ENCODE measurements around the gene SLC35E1.
"Not testable (repeated sequence)": the region's sequence is repeated elsewhere in the genome, so short reads cannot be mapped to it uniquely, and the experiment has no call there.

SLC35E1 gene

GRCh38 chr19:16561382-16561781, 10.8 kb downstream of the SLC35E1 start:
- H3K27ac ChIP-seq = no peak overlapping the region
- no peak for DNase-seq (ENCODE audit: low read depth, low spot score)

DNA sequence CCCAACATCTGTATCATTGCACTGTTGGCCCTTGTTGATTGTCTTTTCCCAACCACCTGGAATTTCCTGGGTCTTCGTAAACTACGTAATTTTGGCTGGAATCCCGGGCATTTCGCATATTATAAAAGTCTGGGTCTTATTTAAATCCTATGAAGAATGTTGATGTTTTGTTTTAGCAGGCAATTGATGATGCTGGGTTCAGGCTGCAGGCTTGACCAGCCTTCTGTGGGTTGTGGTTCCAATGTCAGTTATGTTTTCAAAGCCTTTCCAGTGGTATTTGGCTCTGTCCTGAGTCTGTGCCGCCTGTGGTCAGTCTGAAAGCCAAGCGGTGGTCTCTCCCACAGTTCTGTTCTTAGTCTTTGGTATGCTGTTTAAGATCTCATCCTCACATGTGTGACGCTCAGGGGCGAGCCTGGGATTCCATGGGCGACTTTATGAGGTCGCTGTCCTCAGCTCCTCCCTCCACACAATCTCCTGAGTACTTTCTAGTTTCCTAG, 12.4 kb downstream of the SLC35E1 start:
- H3K27ac ChIP-seq = no peak overlapping the region
- DNase-seq (ENCODE audit: low read depth, low spot score) = no peak

DNA sequence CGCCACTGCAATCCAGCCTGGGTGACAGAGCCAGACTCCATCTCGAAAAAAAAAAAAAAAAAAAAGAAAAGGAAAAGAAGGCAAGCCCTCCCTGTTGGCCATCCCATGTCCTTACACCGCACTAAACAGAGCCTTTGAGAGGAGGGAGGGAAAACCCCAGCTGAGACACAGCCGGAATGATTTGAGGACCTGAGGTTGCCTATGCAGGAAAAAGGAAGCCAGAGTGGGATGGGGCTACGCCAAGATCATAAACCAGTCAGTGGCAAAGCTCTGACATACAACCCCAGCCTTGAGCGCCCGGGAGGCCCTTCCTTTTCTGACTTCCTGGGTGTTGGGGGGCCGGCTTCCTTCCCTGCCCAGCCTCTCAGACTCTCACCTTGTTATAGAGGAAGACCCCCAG, 17.4 kb downstream of the SLC35E1 start:
- H3K27ac ChIP-seq = no peak overlapping the region
- DNase-seq (ENCODE audit: low read depth, low spot score) = no peak

- DNase-seq (ENCODE audit: low read depth, low spot score); H3K27ac ChIP-seq: not testable (repeated sequence)
Observed at GRCh38 chr19:16551902-16552301, 20.3 kb downstream of the SLC35E1 start.

GRCh38 chr19:16548956-16549355, 23.3 kb downstream of the SLC35E1 start:
- H3K27ac ChIP-seq = peak overlapping the region; percentile 55
- DNase-seq (ENCODE audit: low read depth, low spot score) = no peak

DNA sequence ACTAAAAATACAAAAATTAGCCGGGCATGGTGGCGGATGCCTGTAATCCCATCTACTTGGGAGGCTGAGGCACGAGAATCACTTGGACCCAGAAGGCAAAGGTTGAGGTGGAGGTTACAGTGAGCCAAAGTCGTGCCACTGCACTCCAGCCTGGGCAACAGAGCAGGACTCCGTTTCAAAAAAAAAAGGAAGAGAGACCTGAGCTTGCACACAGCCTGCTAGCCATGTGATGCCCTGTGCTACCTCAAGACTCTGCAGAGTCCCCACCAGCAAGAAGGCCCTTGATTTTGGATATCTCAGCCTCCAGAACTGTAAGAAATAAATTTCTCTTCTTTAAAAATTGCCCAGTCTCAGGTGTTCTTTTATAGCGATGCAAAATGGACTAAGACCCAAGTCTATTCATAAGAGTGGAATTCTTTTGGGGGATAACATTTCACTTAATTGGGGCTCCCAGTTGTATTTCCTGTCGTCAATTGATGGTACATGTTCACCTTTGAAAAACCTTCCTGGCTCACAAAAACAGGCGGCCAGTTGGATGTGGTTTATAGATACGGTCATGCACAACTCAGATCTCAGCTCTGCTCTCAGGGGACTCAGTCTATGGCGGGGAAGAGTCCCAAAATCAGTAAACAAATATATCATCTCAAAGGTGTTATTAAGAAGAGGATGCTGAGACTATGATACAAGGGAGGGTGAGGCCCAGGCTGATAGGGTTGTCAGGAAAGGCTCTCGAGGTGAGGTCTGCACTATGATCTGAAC, 27.6 kb downstream of the SLC35E1 start:
- no peak overlapping the region for H3K27ac ChIP-seq
- no peak for DNase-seq (ENCODE audit: low read depth, low spot score)

- DNase-seq (ENCODE audit: low read depth, low spot score); H3K27ac ChIP-seq: not testable (repeated sequence)
Observed at GRCh38 chr19:16543734-16544133, 28.5 kb downstream of the SLC35E1 start.

- peak overlapping the region; percentile 72 for H3K27ac ChIP-seq
- no peak for DNase-seq (ENCODE audit: low read depth, low spot score)
Observed at GRCh38 chr19:16542910-16543472, 29.2 kb downstream of the SLC35E1 start.

- peak; percentile 54 for DNase-seq (ENCODE audit: low read depth, low spot score)
Observed at GRCh38 chr19:16542045-16542909, 29.9 kb downstream of the SLC35E1 start, which contains the start of gene CHERP. Gene CHERP (minus strand): TSS chr19:16542437. CDS start chr19:16542378, 59 bp downstream.

DNA sequence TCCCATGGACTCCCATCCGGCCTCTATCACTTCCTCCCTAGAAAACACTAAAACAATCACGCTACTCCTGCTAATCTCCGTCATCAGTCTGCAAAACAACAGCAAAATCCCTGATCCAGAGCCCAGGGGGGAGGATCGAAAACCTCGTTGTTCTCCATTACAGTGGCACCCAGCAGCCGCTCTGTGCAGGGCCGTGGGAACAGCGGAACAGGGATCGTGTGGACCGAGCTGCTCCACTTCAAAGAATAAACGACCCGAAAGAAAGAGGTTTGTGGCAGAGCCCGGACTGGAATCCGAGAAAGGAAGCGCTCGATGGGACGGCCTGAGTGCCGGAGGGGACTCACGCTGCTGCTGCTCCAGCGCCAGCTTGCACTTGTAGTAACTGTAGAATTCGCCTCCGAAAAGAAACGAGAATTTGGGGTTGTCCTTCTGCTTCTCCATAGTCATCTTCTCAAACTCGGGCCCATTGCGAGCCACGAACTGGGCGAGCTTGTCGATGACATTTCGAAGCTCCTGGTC, 30.6 kb downstream of the SLC35E1 start:
- no peak for DNase-seq (ENCODE audit: low read depth, low spot score)
- H3K27ac ChIP-seq = peak overlapping the region; percentile 72

More at GRCh38 chr19:16542045-16542909, 29.9 kb downstream of the SLC35E1 start, which contains the start of gene CHERP:
- peak within 1 kb of the TSS; percentile 72 for H3K27ac ChIP-seq

GRCh38 chr19:16540948-16541347, 31.3 kb downstream of the SLC35E1 start:
- H3K27ac ChIP-seq = peak overlapping the region; percentile 72
- DNase-seq (ENCODE audit: low read depth, low spot score) = no peak

- DNase-seq (ENCODE audit: low read depth, low spot score) = no peak
- H3K27ac ChIP-seq = no peak overlapping the region
Observed at GRCh38 chr19:16537111-16537510, 35.1 kb downstream of the SLC35E1 start.

DNA sequence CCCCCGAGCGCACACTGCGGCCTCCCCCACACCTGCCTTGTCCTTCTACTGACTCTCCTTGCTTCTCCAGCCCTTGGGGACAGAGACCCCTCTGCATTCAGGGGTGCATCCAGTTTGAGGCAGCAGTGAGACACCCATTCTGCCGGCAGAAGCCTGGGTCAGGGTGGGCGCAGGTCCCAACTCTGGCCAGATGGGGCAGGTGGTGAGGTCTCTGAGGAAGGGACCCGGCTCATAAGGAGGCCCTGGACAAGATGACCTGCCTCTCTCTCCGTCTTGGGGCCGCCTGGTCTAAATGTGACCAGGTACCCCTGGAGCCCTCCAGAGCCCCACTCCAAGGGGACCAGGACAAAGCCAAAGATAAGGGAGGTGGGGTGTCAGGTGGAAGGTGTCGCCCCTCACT, 36.1 kb downstream of the SLC35E1 start:
- H3K27ac ChIP-seq = no peak overlapping the region
- no peak for DNase-seq (ENCODE audit: low read depth, low spot score)

DNA sequence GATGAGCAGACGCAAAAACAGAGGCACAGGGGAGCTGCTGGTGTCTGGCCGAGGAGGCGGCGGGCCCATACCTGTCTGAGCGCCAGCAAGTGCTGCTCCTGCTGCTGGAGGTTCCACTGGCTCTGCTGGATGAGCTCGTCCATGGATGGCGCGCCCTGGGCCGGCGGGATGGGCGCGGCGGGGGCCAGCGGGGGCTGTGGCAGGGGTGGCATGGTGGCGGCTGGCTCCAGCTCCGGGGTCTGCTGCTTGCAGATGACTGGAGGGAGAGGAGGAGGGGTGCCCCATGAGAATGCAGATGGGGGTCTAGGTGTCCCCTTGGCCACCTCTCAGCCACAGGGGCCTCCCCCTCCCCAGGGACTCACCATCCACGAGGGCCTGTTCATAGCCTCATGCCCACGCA, 36.8 kb downstream of the SLC35E1 start:
- H3K27ac ChIP-seq = no peak overlapping the region
- DNase-seq (ENCODE audit: low read depth, low spot score) = no peak

GRCh38 chr19:16532440-16533234, 39.6 kb downstream of the SLC35E1 start:
- H3K27ac ChIP-seq = no peak overlapping the region
- no peak for DNase-seq (ENCODE audit: low read depth, low spot score)

DNA sequence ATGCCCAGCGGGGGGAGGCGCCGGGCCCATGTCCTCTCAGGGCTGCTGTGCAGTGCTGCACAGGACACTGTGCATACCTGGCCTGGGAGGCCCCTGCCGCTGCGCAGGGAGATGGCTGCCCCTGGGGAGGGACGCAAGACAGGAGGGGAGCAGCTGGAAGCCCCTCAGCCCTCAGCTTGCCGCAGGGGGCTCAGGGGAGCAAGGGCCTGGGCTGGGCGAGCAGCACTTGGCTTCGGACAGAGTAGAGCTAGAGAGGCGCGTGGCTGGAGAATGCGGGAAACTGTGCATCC, 40.9 kb downstream of the SLC35E1 start:
- no peak overlapping the region for H3K27ac ChIP-seq
- DNase-seq (ENCODE audit: low read depth, low spot score) = no peak

- no peak for DNase-seq (ENCODE audit: low read depth, low spot score)
- no peak overlapping the region for H3K27ac ChIP-seq
Observed at GRCh38 chr19:16530540-16531379, 41.5 kb downstream of the SLC35E1 start.

GRCh38 chr19:16529466-16530144, 42.6 kb downstream of the SLC35E1 start:
- DNase-seq (ENCODE audit: low read depth, low spot score) = no peak
- H3K27ac ChIP-seq = no peak overlapping the region
